NCI-H2196 (cell line): Measurements from ENCODE around the gene ZFAND3.
"Not testable (repeated sequence)": the region's sequence is repeated elsewhere in the genome, so short reads cannot be mapped to it uniquely, and the experiment has no call there.

ENCODE experiments used
- DNase-seq: peaks from one replicate; lab custom pipeline; 2025; ENCODE audit not compliant: unreplicated experiment; lab: John Stamatoyannopoulos, UW

ZFAND3 gene

GRCh38 chr6:38116248-38116647 is 296.7 kb downstream of the ZFAND3 start:
- DNase-seq: no peak

GRCh38 chr6:38117281-38117680 is 297.8 kb downstream of the ZFAND3 start:
- no peak for DNase-seq

GRCh38 chr6:38118791-38119365 is 299.4 kb downstream of the ZFAND3 start:
- DNase-seq: no peak

GRCh38 chr6:38119516-38119915 is 300.0 kb downstream of the ZFAND3 start:
- no peak for DNase-seq

GRCh38 chr6:38124224-38124926 is 304.8 kb downstream of the ZFAND3 start:
- not testable (repeated sequence) for DNase-seq

GRCh38 chr6:38127284-38127683 is 307.8 kb downstream of the ZFAND3 start:
- no peak for DNase-seq

GRCh38 chr6:38131527-38131965 is 312.0 kb downstream of the ZFAND3 start:
- DNase-seq: no peak

- no peak for DNase-seq
Measured at GRCh38 chr6:38133932-38134703, 314.6 kb downstream of the ZFAND3 start.

- DNase-seq: no peak
Measured at GRCh38 chr6:38134704-38135088, 315.2 kb downstream of the ZFAND3 start.

GRCh38 chr6:38136547-38136946 is 317.0 kb downstream of the ZFAND3 start:
- no peak for DNase-seq

GRCh38 chr6:38137608-38138265 is 318.2 kb downstream of the ZFAND3 start:
- no peak for DNase-seq

- DNase-seq: no peak
Measured at GRCh38 chr6:38138374-38138773, 318.8 kb downstream of the ZFAND3 start.

- DNase-seq: no peak
Measured at GRCh38 chr6:38141085-38141484, 321.6 kb downstream of the ZFAND3 start.

GRCh38 chr6:38141716-38142115 is 322.2 kb downstream of the ZFAND3 start:
- DNase-seq: no peak

- no peak for DNase-seq
Measured at GRCh38 chr6:38142178-38142902, 322.8 kb downstream of the ZFAND3 start.

GRCh38 chr6:38143191-38144150 is 323.9 kb downstream of the ZFAND3 start:
- DNase-seq: no peak

GRCh38 chr6:38144365-38144945 is 324.9 kb downstream of the ZFAND3 start:
- DNase-seq: no peak

GRCh38 chr6:38146021-38146733 is 326.6 kb downstream of the ZFAND3 start:
- no peak for DNase-seq

- no peak for DNase-seq
Measured at GRCh38 chr6:38146734-38147027, 327.2 kb downstream of the ZFAND3 start.
